NCI-H460 (cell line): Measurements from ENCODE around the gene CARS1. TPM values are rescaled to one million over a fixed set of nuclear protein-coding genes. Genes with fewer than 3 reads are reported as not detected.

Source experiments
- DNase-seq: peaks from one replicate; pipeline ENCODE4 v3.0.0-alpha.2; 2016; ENCODE audit warnings: low read depth; ENCODE audit errors: extremely low read depth
- total RNA-seq: library from RNA; depleted of rRNA; stranded (reverse); fragments of >200 nt; shearing (Covaris generic); gene quantifications from 2 replicates; pipeline ENCODE4 v1.2.3, GENCODE V29; 2014

CARS1 gene
- total RNA-seq, 1 experiment from 2014 or later: 88.1 TPM

DNA sequence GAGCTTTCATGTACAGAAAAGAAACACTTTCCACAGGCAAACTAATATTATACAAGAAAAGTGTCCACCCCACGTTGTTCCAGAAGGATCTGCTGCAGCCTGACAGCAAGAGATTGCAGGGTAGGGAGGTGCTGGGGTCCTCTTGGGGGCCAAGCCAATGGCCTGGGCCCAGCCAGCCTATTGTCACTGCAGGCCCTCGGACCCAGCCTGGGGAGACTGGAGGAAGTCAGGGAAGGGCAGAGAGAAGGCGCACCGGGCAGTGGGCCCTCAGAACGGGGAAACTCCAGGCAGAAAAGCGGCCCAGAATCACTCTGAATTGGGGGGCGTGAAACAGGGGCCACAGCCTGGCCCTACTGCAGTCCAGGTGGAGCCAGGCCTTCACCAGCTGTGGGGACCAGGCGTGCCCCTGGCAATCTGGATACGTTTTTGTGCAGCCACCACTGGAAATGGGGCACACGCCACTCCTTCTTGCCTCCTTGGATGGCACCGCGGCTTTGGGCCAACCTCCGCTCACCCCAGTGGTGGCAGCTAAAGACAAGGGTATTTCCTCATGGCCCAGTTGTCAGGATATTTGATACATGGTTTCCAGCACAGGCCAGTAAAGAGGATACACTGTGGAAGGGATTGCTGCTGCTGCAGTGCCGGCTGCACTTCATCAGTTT is 61.2 kb downstream of the CARS1 start:
- no peak for DNase-seq

GRCh38 chr11:2995031-2995561 is 62.1 kb downstream of the CARS1 start:
- no peak for DNase-seq

DNA sequence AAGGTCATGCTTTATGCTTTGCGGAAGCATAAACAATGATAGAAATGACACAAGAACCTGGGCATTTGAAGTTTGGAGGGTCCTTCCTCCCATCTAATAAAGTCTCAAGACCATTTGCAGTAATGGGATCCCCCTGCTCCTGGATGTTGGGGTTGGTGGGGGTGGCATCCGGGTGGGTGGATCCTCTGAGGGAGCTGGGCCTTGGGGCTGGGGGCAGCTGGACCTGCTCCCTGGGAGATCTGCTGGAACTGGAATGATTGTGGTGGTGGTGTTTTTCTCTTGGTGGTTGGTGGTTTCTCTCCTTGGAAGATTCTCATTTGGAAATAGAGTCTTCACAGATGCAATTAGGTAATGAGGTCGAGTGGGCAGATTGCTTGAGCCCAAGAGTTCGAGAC is 62.9 kb downstream of the CARS1 start:
- DNase-seq: no peak

DNA sequence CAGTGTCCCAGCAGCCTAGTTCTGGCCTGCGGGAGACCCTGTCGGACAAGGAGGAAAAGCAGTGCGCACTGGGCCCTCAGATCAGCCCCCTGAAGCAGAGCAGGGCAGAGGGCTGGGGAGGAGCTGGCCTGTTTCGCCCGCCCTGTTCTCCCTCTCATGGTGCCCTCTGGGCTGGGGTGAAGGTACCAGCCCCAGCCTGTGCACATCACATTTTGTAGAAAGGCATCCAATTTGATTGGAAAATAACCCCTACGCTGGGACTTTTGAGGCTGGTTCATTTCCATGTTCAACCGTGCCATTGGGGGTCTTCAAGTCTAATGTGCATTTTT is 64.3 kb downstream of the CARS1 start:
- no peak for DNase-seq

DNA sequence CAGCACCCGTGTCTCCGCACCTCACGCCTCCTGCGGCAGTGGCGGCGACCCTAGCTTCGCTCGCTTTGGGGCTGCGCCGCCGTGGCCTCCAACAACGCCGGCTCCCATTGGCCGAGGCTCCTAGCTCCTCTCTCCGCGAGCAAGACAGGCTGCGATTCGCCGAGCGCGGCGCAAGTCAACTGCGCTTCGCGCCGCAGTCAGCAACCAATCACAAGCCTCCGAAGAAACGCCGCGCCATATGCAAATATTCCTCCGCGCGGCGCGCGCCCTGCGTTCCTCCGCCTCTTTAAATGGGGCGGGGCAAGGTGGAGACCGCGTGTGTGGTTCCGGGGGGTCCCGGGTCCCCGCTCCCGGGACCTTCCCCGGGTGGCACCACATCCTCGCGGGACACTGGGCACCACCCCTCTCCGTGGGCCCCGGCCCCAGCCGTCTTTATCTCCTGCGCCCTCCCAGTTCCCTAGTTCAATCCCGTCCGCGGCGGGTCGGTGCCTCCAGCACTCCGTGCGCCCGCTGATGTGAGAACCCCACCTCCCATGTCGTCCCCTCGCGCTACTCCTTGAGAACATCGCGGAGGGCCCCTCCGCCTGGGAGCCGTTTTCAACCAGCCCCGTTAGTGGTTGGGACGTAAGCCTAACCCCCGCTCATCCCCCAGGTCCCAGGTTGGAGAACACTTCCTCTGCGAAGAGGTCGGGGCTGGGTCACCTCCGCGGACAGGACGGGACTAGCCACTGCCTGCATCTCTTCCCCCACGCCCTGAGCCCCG is 64.8 kb downstream of the CARS1 start, which contains the start of gene NAP1L4:
Gene NAP1L4, minus strand, starts transcription at position 96 of the 763 bp plus-strand sequence. CDS start 13,109 bp downstream, outside the sequence.
- peak; percentile 95 for DNase-seq

DNA sequence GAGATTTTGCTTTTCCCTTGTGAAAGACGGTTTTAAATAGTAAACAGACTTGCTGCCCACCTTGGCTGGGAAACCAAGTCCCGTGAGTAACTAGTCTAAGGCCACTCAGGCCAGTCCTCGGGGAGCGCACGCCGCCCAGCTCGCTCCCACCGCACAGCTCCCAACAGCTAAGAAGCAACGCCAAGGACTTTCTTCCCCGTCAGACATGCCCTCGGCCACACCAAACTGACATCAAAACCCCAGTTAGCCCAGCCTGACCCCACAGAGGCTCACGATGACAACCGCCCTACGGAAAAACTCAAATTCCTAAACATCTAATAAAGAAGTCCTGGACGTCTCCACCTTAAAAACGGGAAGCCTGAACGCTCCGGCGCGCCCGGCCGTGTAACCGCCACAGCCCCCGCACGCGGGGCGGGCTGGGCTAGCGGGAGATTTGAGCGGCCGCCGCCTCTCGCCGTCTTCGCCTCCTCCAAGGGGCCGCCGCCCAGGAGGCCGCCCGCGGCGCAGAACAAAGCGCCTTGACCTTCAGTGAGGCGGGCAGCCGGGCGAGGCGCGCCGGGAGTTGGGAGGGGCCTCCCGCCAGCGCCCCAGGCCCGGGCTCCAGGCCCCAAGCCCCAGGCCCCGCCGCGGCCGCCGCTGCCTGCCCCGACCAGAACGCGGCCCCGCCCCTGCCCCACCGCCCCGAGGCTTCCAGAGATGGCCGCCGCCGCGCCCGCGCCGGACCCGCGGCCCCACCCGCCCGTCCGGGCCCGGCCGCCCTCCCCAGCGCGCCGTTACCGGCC is 65.6 kb downstream of the CARS1 start:
- DNase-seq: no peak

- no peak for DNase-seq
Observed at GRCh38 chr11:2990617-2991451, 66.4 kb downstream of the CARS1 start.

DNA sequence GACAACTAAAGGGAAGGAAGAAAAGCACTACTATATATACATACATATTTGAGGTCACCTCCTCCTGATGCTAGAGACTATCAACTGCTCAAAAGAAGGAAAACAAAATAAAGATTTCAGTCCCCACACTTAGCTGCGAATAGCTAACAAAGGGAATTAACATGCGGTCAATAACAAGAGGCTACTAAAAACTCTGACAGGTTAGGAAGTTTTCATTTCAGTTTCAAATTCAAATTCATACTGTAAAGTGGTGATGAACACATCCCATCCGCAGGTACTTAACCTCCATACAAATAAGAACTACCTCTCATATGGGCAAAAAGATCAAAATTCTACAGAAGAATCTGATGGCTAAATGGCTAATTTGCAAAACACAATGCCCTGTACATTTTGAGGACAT is 67.7 kb downstream of the CARS1 start:
- no peak for DNase-seq

DNA sequence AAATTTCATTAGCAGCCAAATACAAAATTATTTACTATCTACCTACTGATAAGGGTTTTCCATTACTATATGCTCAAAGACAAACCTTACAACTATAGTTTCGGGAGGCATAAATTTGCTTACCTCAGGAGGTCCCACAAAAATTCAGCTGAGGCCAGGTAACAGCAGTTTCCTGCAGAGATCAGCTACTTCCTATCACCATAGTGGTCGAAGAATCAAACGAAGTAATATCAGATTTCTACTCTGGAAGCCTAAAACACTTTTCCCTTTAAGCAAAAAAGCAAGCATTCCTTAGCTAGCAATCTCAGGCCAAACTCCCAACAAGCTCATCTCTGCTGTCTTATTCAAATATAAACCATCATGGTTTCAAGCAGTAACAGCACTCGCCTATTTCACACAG is 68.2 kb downstream of the CARS1 start:
- DNase-seq: no peak

GRCh38 chr11:2987881-2988861 is 69.1 kb downstream of the CARS1 start:
- DNase-seq: no peak

GRCh38 chr11:2983908-2984307 is 73.3 kb downstream of the CARS1 start:
- DNase-seq: no peak

DNA sequence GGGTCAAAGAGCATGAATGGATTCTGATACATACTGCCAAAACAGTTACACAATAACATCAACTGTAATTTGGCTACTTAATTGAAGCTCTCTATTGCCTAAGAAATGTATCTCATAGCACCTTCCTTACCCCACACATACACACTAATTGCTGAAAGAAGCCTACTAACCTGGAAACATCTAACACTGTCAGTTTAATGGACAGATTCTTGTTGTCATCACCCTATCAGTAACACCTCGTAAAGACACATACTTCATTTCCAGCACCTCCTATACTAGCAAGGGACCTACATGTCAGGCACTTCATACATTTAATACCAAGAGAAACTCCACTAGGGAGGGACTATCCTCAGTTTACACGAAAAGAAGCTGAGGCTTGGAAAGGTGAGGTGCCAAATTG is 75.0 kb downstream of the CARS1 start:
- DNase-seq: no peak

DNA sequence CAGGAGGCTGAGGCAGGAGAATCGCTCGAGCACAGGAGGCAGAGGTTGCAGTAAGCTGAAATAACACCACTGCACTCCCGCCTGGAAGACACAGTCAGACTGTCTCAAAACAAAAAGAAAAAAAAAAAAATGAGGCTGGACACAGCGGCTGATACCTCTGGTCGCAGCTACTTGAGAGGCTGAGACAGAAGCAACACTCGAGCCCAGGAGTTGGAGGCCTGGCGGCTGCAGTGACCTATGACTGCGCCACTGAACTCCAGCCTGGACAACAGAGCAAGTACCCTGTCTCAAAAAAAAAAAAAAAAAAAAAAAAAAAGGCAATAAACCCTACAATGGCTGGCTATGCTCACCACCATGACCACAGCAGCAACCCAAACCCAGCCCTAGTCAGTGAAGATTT is 76.1 kb downstream of the CARS1 start:
- DNase-seq: no peak

GRCh38 chr11:2980168-2980840 is 76.9 kb downstream of the CARS1 start:
- no peak for DNase-seq

DNA sequence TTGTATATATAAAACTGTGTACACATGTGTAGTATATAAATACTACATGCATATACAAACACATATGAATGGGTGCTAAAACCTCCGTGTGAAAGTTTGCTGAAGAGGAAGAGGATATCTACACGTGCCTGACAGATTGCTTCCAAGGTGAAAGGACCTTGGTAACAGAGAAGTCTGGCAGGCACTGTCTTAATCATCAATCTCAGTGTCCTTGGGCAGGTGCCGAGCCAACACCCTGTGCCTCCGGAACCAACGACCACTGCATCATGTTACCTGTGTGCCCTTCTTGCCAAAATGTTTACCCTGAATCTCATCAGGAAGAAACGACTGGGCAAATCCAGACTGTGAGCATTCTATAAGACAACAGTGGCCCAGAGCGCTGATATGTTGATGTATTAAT is 80.1 kb downstream of the CARS1 start:
- DNase-seq: no peak

- no peak for DNase-seq
Observed at GRCh38 chr11:2976294-2977063, 80.7 kb downstream of the CARS1 start.

- DNase-seq: peak; percentile 43
Observed at GRCh38 chr11:2975594-2975993, 81.6 kb downstream of the CARS1 start.

GRCh38 chr11:2974272-2974671 is 83.0 kb downstream of the CARS1 start:
- DNase-seq: no peak
